HepG2 (cell line): ENCODE data around the gene SOCS7. TPM values are rescaled to one million over a fixed set of nuclear protein-coding genes. Genes with fewer than 3 reads are reported as not detected.

Source experiments
- BRD4 ChIP-seq: sonication (generic); formaldehyde crosslinking; IDR thresholded peaks from 2 replicates; pipeline ENCODE4 v1.4.0; 2020; ENCODE audit warnings: missing genetic modification reagents
- GABPB1 ChIP-seq: IDR thresholded peaks from 2 replicates; pipeline ENCODE4 v1.6.1; 2016; ENCODE audit warnings: mild to moderate bottlenecking, missing genetic modification reagents, moderate library complexity, missing compliant biosample characterization
- KLF6 ChIP-seq: IDR thresholded peaks from 2 replicates; pipeline ENCODE4 v1.8.0; 2016; ENCODE audit warnings: missing biosample characterization, missing genetic modification reagents
- RAD21 ChIP-seq: fragments of 450-650 bp; formaldehyde crosslinking; IDR thresholded peaks from 2 replicates; pipeline ENCODE4 v1.5.0; 2020; ENCODE audit warnings: mild to moderate bottlenecking
- REXO4 ChIP-seq: sonication (generic); formaldehyde crosslinking; IDR thresholded peaks from 2 replicates; pipeline ENCODE4 v1.8.0; 2022; ENCODE audit warnings: missing genetic modification reagents, mild to moderate bottlenecking, borderline replicate concordance
- SATB2 ChIP-seq: sonication (generic); formaldehyde crosslinking; IDR thresholded peaks from 2 replicates; pipeline ENCODE4 v1.5.0; 2020; ENCODE audit warnings: missing genetic modification reagents
- SETDB1 ChIP-seq: sonication (generic); formaldehyde crosslinking; IDR thresholded peaks from 2 replicates; pipeline ENCODE4 v1.5.1; 2020; ENCODE audit warnings: missing genetic modification reagents, mild to moderate bottlenecking, borderline replicate concordance
- ZFP37 ChIP-seq: sonication (generic); formaldehyde crosslinking; IDR thresholded peaks from 2 replicates; pipeline ENCODE4 v1.4.0; 2020; ENCODE audit warnings: missing genetic modification reagents, borderline replicate concordance
- ZKSCAN5 ChIP-seq: sonication (generic); formaldehyde crosslinking; IDR thresholded peaks from 2 replicates; pipeline ENCODE4 v1.5.1; 2020; ENCODE audit warnings: mild to moderate bottlenecking, missing genetic modification reagents
- ZNF34 ChIP-seq: sonication (generic); formaldehyde crosslinking; IDR thresholded peaks from 2 replicates; pipeline ENCODE4 v1.4.0; 2020; ENCODE audit warnings: mild to moderate bottlenecking, missing genetic modification reagents, borderline replicate concordance
- ZNF446 ChIP-seq: sonication (generic); formaldehyde crosslinking; IDR thresholded peaks from 2 replicates; pipeline ENCODE4 v1.5.0; 2020; ENCODE audit warnings: mild to moderate bottlenecking, missing genetic modification reagents
- ZNF552 ChIP-seq: sonication (generic); formaldehyde crosslinking; IDR thresholded peaks from 2 replicates; pipeline ENCODE4 v1.9.0; 2022; ENCODE audit warnings: missing genetic modification reagents, mild to moderate bottlenecking, borderline replicate concordance
- ZNF746 ChIP-seq: sonication (generic); formaldehyde crosslinking; IDR thresholded peaks from 2 replicates; pipeline ENCODE4 v1.8.0; 2022; ENCODE audit warnings: mild to moderate bottlenecking, missing genetic modification reagents
- polyA plus RNA-seq, 8 experiments: library from polyadenylated mRNA; depleted of rRNA in 3 of 8; stranded (reverse) in 7 of 8; unstranded in 1 of 8; fragments of >200 nt; fragmentation: Illumina TruSeq in 4 of 8; extraction: Trizol in 4 of 8; gene quantifications; 2 replicates each; pipeline versions ENCODE4 v1.2.1 to v1.2.3, GENCODE V29; 2011 to 2016; ENCODE audit warnings: low read depth in 4 of 8, missing spikeins in 1 of 8, mixed read lengths in 1 of 8; ENCODE audit not compliant: insufficient read depth in 1 of 8
- total RNA-seq, 5 experiments: library from RNA; depleted of rRNA; stranded (reverse); fragments of >200 nt; fragmentation: Illumina TruSeq; extraction: Trizol; gene quantifications; 2 replicates each; pipeline ENCODE4 v1.2.3, GENCODE V29; 2016; ENCODE audit warnings: low read depth in 1 of 5
- TF ChIP-seq, protein P1 (sequence below): sonication (generic); formaldehyde crosslinking; IDR thresholded peaks from 2 replicates; pipeline ENCODE4 v1.4.0; 2020; ENCODE audit warnings: missing genetic modification reagents, low read depth, mild to moderate bottlenecking, borderline replicate concordance
- TF ChIP-seq, protein P2 (sequence below), 2 experiments: sonication (generic) in 1 of 2; formaldehyde crosslinking in 1 of 2; IDR thresholded peaks; 2 replicates each; pipeline versions ENCODE4 v1.5.1 to v1.6.1; 2011 to 2020; ENCODE audit warnings: borderline replicate concordance in 1 of 2, low read depth in 1 of 2, low read length in 1 of 2, mild to moderate bottlenecking in 1 of 2, missing genetic modification reagents in 1 of 2, moderate library complexity in 1 of 2
- TF ChIP-seq, protein P3 (sequence below): sonication (generic); formaldehyde crosslinking; IDR thresholded peaks from 2 replicates; pipeline ENCODE4 v1.5.1; 2020; ENCODE audit warnings: missing genetic modification reagents, mild to moderate bottlenecking, borderline replicate concordance
- TF ChIP-seq, protein P4 (sequence below): sonication (generic); formaldehyde crosslinking; IDR thresholded peaks from 2 replicates; pipeline ENCODE4 v1.4.0; 2020; ENCODE audit warnings: mild to moderate bottlenecking, missing genetic modification reagents
- TF ChIP-seq, protein P5 (sequence below): IDR thresholded peaks from 2 replicates; pipeline ENCODE4 v1.6.1; 2018; ENCODE audit warnings: missing genetic modification reagents

SOCS7 gene
- total and polyA plus RNA-seq, 2 of the 13 experiments (the other 11 are each of a cell fraction or from before 2014, with no cell fraction given): 19.2 to 24.2 TPM

DNA sequence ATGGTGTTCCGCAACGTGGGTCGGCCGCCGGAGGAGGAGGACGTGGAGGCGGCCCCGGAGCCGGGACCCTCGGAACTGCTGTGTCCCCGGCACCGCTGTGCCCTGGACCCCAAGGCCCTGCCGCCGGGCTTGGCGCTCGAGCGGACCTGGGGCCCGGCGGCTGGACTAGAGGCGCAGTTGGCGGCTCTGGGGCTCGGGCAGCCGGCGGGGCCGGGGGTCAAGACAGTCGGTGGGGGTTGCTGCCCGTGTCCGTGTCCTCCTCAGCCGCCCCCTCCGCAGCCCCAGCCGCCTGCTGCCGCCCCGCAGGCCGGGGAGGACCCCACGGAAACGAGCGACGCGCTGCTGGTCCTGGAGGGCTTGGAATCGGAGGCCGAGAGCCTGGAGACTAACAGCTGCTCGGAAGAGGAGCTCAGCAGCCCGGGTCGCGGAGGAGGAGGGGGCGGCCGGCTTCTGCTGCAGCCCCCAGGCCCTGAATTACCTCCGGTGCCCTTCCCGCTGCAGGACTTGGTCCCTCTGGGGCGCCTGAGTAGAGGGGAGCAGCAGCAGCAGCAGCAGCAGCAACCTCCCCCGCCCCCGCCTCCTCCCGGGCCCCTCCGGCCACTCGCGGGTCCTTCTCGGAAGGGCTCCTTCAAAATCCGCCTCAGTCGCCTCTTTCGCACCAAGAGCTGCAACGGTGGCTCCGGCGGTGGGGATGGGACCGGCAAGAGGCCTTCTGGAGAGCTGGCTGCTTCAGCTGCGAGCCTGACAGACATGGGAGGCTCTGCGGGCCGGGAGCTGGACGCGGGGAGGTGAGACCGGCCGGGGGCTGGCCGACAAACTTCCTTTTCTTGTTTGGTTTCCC is 821 bp downstream of the SOCS7 start (continued):
- TF ChIP-seq SATB2 (CRISPR knock-in tag) (no peak), SETDB1 (CRISPR knock-in tag) (no peak), ZNF552 (CRISPR knock-in tag) (no peak), ZKSCAN5 (CRISPR knock-in tag) (peak; percentile 76), RAD21 (no peak), ZNF746 (CRISPR knock-in tag) (no peak; the same call in 1 of the 2 replicates), KLF6 (CRISPR knock-in tag) (peak; percentile 54; the same call in 1 of the 2 replicates), GABPB1 (peak; percentile 53), BRD4 (CRISPR knock-in tag) (no peak), ZNF34 (no peak), ZFP37 (CRISPR knock-in tag) (no peak), REXO4 (no peak), ZNF446 (CRISPR knock-in tag) (peak; percentile 88)
- TF ChIP-seq, protein P1, sequence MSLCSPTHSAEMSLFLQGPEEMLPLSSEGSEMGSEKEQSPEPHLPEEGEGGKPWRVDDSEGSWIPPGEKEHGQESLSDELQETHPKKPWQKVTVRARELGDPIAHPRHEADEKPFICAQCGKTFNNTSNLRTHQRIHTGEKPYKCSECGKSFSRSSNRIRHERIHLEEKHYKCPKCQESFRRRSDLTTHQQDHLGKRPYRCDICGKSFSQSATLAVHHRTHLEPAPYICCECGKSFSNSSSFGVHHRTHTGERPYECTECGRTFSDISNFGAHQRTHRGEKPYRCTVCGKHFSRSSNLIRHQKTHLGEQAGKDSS (CRISPR knock-in tag): peak; percentile 28; the same call in 1 of the 2 replicates
- TF ChIP-seq, protein P2, sequence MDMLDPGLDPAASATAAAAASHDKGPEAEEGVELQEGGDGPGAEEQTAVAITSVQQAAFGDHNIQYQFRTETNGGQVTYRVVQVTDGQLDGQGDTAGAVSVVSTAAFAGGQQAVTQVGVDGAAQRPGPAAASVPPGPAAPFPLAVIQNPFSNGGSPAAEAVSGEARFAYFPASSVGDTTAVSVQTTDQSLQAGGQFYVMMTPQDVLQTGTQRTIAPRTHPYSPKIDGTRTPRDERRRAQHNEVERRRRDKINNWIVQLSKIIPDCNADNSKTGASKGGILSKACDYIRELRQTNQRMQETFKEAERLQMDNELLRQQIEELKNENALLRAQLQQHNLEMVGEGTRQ (IDR thresholded peaks at IDR 0.05; ENCODE audit: low read depth, low read length): no peak
- TF ChIP-seq, protein P2 (CRISPR knock-in tag; IDR thresholded peaks at IDR 0.05; ENCODE audit: borderline replicate concordance): no peak
- TF ChIP-seq, protein P3, sequence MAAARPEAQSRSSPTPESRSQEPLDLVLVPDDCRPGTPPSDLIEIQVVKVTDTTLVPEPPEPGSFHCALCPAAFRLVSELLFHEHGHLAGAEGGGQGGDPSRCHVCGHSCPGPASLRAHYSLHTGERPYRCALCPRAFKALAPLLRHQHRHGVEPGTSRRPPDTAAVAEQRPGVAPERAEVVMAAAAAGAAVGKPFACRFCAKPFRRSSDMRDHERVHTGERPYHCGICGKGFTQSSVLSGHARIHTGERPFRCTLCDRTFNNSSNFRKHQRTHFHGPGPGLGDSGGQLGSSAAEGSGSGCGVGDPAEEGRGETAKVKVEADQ (CRISPR knock-in tag): no peak
- TF ChIP-seq, protein P4, sequence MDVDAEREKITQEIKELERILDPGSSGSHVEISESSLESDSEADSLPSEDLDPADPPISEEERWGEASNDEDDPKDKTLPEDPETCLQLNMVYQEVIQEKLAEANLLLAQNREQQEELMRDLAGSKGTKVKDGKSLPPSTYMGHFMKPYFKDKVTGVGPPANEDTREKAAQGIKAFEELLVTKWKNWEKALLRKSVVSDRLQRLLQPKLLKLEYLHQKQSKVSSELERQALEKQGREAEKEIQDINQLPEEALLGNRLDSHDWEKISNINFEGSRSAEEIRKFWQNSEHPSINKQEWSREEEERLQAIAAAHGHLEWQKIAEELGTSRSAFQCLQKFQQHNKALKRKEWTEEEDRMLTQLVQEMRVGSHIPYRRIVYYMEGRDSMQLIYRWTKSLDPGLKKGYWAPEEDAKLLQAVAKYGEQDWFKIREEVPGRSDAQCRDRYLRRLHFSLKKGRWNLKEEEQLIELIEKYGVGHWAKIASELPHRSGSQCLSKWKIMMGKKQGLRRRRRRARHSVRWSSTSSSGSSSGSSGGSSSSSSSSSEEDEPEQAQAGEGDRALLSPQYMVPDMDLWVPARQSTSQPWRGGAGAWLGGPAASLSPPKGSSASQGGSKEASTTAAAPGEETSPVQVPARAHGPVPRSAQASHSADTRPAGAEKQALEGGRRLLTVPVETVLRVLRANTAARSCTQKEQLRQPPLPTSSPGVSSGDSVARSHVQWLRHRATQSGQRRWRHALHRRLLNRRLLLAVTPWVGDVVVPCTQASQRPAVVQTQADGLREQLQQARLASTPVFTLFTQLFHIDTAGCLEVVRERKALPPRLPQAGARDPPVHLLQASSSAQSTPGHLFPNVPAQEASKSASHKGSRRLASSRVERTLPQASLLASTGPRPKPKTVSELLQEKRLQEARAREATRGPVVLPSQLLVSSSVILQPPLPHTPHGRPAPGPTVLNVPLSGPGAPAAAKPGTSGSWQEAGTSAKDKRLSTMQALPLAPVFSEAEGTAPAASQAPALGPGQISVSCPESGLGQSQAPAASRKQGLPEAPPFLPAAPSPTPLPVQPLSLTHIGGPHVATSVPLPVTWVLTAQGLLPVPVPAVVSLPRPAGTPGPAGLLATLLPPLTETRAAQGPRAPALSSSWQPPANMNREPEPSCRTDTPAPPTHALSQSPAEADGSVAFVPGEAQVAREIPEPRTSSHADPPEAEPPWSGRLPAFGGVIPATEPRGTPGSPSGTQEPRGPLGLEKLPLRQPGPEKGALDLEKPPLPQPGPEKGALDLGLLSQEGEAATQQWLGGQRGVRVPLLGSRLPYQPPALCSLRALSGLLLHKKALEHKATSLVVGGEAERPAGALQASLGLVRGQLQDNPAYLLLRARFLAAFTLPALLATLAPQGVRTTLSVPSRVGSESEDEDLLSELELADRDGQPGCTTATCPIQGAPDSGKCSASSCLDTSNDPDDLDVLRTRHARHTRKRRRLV (CRISPR knock-in tag): no peak
- TF ChIP-seq, protein P5, sequence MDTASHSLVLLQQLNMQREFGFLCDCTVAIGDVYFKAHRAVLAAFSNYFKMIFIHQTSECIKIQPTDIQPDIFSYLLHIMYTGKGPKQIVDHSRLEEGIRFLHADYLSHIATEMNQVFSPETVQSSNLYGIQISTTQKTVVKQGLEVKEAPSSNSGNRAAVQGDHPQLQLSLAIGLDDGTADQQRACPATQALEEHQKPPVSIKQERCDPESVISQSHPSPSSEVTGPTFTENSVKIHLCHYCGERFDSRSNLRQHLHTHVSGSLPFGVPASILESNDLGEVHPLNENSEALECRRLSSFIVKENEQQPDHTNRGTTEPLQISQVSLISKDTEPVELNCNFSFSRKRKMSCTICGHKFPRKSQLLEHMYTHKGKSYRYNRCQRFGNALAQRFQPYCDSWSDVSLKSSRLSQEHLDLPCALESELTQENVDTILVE: no peak
